Endodermal cell (in vitro differentiated cells): ENCODE data around the gene RBPJL. TPM values are rescaled to one million over a fixed set of nuclear protein-coding genes. Genes with fewer than 3 reads are reported as not detected.

ENCODE experiments used
- DNase-seq: peaks from one replicate; pipeline ENCODE4 v3.0.0-alpha.2; 2017
- H3K27ac ChIP-seq: 2 replicates; pipeline ENCODE4 v1.5.1; 2013; ENCODE audit warnings: mild to moderate bottlenecking, low read depth, low read length, moderate library complexity
- H3K27me3 ChIP-seq: 2 replicates; pipeline ENCODE4 v1.6.1; 2013; ENCODE audit warnings: mild to moderate bottlenecking, low read length, moderate library complexity; ENCODE audit not compliant: insufficient read depth, control insufficient read depth, poor library complexity, severe bottlenecking
- H3K36me3 ChIP-seq: 2 replicates; pipeline ENCODE4 v1.7.0; 2013; ENCODE audit warnings: mild to moderate bottlenecking, low read length, moderate library complexity; ENCODE audit not compliant: control insufficient read depth, insufficient read depth
- H3K4me1 ChIP-seq: one replicate; pipeline ENCODE4 v1.7.0; 2013; ENCODE audit warnings: low read length; ENCODE audit not compliant: control insufficient read depth, insufficient read depth
- H3K4me3 ChIP-seq: 2 replicates; pipeline ENCODE4 v1.5.1; 2013; ENCODE audit warnings: mild to moderate bottlenecking, low read length, moderate library complexity
- H3K9ac ChIP-seq: 2 replicates; pipeline ENCODE4 v1.6.1; 2013; ENCODE audit warnings: mild to moderate bottlenecking, low read length, moderate library complexity; ENCODE audit not compliant: poor library complexity, severe bottlenecking; ENCODE audit errors: extremely low read depth
- H3K9me3 ChIP-seq: 2 replicates; pipeline ENCODE4 v1.6.1; 2013; ENCODE audit warnings: mild to moderate bottlenecking, low read length, moderate library complexity; ENCODE audit not compliant: control insufficient read depth
- H3K27ac Mint-ChIP-seq: 2 replicates; pipeline ENCODE4 v1.8.0; 2020; ENCODE audit warnings: mixed read lengths
- H3K27me3 Mint-ChIP-seq: 2 replicates; pipeline ENCODE4 v1.8.0; 2021; ENCODE audit warnings: mild to moderate bottlenecking, mixed read lengths; ENCODE audit not compliant: insufficient read depth
- H3K36me3 Mint-ChIP-seq: 2 replicates; pipeline ENCODE4 v1.8.0; 2020; ENCODE audit warnings: low read depth, mixed read lengths
- H3K4me1 Mint-ChIP-seq: 2 replicates; pipeline ENCODE4 v1.8.0; 2020; ENCODE audit warnings: mixed read lengths
- H3K4me3 Mint-ChIP-seq: 2 replicates; pipeline ENCODE4 v1.8.0; 2020; ENCODE audit warnings: mild to moderate bottlenecking, moderate library complexity, mixed read lengths
- H3K9me3 Mint-ChIP-seq: 2 replicates; pipeline ENCODE4 v1.8.0; 2020; ENCODE audit warnings: mild to moderate bottlenecking, mixed read lengths
- WGBS, 2 experiments: methylation state at CpG; one replicate each; pipeline versions ENCODE4 v1.1.5 to v1.1.7; 2013; ENCODE audit warnings: missing lambda C conversion rate in 2 of 2, mixed read lengths in 1 of 2; ENCODE audit not compliant: insufficient coverage in 1 of 2, insufficient read length in 1 of 2; 5-methylcytosine and 5-hydroxymethylcytosine counted together
- total RNA-seq, 2 donors: library from RNA; stranded (reverse); fragmentation: NEBNext Ultra II Directional in 1 of 2; extraction: Animal tissue kit (Norgen Biotek cat#: 25700) in 1 of 2; gene quantifications; 2 replicates in 1 of 2; 3 replicates in 1 of 2; pipeline ENCODE4 v1.2.1, GENCODE V29; 2021
- TF ChIP-seq, protein P1 (sequence below): fragments of 200-600 bp; sonication (generic); conservative IDR thresholded peaks from 2 replicates; pipeline ENCODE4 v1.5.0; 2021; ENCODE audit warnings: antibody characterized with exemption, mild to moderate bottlenecking

The RBPJL gene
- total RNA-seq, 2 donors from 2014 or later: not detected

DNA sequence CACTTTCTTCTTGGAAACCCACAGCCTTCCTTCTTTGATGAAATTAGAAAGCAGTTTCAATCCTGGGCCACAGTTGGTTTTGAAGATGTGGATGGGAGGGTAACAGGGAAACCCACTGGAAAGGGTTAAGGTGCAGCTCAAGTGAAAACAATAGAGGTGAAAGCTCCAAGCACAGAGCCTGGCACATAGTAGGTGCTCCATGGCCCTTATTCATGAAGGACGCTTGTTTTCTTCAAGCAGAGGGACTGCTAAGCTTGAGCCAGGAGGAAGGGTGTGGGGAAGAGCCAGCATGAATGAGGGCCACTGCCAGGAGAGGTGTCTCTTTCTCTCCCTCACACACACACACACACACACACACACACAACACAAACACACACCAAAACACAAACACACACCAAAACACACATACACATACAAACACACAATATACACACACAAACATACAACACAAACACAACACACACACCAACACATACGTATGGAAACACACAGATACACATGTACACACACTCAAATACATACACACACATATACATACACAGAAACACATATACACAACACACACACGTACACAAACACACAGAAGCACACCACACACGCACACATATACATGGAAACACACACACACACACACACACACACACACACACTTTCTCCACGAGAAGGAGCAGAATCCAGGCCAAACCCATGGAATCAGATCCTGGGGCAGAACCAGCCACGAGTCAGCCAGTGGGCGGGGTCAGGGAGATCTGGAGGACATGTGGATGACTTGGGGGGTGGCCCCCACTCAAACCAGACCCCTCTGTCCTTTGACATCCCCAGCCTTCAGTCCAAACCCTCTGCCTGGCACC, 23.7 kb upstream of the RBPJL start:
- Mint-ChIP-seq H3K27me3 (peaks cover 17% of the 10 kb centered on the region), H3K9me3 (no peaks in the 10 kb centered on the region), H3K36me3 (no peaks in the 10 kb centered on the region), H3K4me1 (no peaks in the 10 kb centered on the region), H3K27ac (no peak overlapping the region), H3K4me3 (no peak overlapping the region)
- no peaks in the 10 kb centered on the region for H3K4me1 ChIP-seq
- DNase-seq: no peak
- H3K9ac ChIP-seq: no peak overlapping the region
- no peak overlapping the region for H3K27ac ChIP-seq
- H3K4me3 ChIP-seq: no peak overlapping the region
- TF ChIP-seq, protein P1, sequence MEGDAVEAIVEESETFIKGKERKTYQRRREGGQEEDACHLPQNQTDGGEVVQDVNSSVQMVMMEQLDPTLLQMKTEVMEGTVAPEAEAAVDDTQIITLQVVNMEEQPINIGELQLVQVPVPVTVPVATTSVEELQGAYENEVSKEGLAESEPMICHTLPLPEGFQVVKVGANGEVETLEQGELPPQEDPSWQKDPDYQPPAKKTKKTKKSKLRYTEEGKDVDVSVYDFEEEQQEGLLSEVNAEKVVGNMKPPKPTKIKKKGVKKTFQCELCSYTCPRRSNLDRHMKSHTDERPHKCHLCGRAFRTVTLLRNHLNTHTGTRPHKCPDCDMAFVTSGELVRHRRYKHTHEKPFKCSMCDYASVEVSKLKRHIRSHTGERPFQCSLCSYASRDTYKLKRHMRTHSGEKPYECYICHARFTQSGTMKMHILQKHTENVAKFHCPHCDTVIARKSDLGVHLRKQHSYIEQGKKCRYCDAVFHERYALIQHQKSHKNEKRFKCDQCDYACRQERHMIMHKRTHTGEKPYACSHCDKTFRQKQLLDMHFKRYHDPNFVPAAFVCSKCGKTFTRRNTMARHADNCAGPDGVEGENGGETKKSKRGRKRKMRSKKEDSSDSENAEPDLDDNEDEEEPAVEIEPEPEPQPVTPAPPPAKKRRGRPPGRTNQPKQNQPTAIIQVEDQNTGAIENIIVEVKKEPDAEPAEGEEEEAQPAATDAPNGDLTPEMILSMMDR: no peak
- no peaks in the 10 kb centered on the region for H3K36me3 ChIP-seq
- 74 to 82% methylated on average over 4 to 7 of the region's 7 CpGs for WGBS, 2 experiments
- H3K9me3 ChIP-seq: no peaks in the 10 kb centered on the region
- peaks cover 6% of the 10 kb centered on the region for H3K27me3 ChIP-seq

DNA sequence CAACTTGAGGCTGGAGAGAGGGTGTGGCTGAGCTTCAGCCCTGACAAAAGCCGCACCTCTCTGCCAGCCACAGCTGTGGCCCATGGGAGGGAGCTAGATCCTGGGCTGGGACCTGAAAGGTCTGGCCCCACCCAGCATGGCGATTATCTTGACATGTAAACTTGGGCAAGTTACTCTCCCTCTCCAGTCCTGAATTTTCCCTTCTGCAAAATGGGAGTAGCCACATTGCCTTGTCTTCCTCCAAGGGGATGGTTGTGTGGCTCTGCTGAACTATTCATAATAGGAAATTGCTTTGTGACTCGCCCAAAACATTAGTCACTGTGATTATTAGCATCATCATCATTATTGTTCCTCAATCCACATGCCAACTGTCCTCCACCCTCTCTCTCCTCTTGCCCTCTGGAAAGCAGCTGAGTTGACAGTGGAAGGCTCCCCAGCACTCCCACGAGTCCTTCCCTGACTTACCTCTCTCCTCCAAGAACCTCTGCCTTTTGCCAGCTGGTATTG, 23.0 kb upstream of the RBPJL start:
- no peak for DNase-seq
- Mint-ChIP-seq H3K27ac (no peak overlapping the region), H3K27me3 (peaks cover 22% of the 10 kb centered on the region), H3K36me3 (no peaks in the 10 kb centered on the region), H3K9me3 (no peaks in the 10 kb centered on the region), H3K4me1 (no peaks in the 10 kb centered on the region), H3K4me3 (no peak overlapping the region)
- 79 to 81% methylated on average over 4 of the region's 4 CpGs for WGBS, 2 experiments
- H3K36me3 ChIP-seq: no peaks in the 10 kb centered on the region
- H3K27ac ChIP-seq: no peak overlapping the region
- no peaks in the 10 kb centered on the region for H3K4me1 ChIP-seq
- H3K27me3 ChIP-seq: peaks cover 6% of the 10 kb centered on the region
- H3K4me3 ChIP-seq: no peak overlapping the region
- H3K9ac ChIP-seq: no peak overlapping the region
- TF ChIP-seq, protein P1: no peak
- H3K9me3 ChIP-seq: no peaks in the 10 kb centered on the region

DNA sequence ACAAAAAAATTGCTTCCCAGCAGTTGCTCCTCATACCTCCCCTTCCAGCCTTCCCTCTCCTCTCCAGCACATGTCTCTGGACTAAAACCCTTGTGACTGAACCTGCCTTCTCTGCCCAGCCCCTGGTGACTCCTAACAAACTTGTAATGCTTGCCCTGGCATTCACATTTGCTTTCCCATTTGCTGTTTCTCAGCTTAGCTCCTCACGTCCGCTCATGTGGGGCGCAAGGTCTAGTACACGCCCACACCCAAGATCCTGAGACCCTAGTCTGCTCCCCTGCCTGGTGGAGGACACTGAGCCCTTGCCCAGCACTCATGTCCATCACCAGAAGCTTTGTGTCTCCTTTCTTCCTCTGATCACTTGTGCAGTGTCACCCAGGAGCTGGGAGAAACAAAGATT, 18.3 kb upstream of the RBPJL start:
- H3K4me3 ChIP-seq: no peak overlapping the region
- Mint-ChIP-seq H3K4me3 (no peak overlapping the region), H3K9me3 (no peaks in the 10 kb centered on the region), H3K27ac (no peak overlapping the region), H3K4me1 (peaks cover 16% of the 10 kb centered on the region), H3K36me3 (no peaks in the 10 kb centered on the region), H3K27me3 (peaks cover 59% of the 10 kb centered on the region)
- H3K9me3 ChIP-seq: no peaks in the 10 kb centered on the region
- 87 to 93% methylated on average over 4 of the region's 4 CpGs for WGBS, 2 experiments
- TF ChIP-seq, protein P1: no peak
- DNase-seq: no peak
- H3K36me3 ChIP-seq: no peaks in the 10 kb centered on the region
- H3K27me3 ChIP-seq: peaks cover 18% of the 10 kb centered on the region
- no peak overlapping the region for H3K27ac ChIP-seq
- no peak overlapping the region for H3K9ac ChIP-seq
- no peaks in the 10 kb centered on the region for H3K4me1 ChIP-seq
